Stimulated activated CD8-positive, alpha-beta memory T cell treated with anti-CD3 and anti-CD28 coated beads, Interleukin-15, amount 100 ng/mL, for 1 hour (primary cell): Measurements from ENCODE around the gene SARNP.

Experiments used
- DNase-seq: peaks from one replicate; pipeline ENCODE4 v3.0.0-alpha.2; 2020; ENCODE audit warnings: low read depth

Gene SARNP

GRCh38 chr12:55707841-55708694, 109.5 kb downstream of the SARNP start, which contains the start of gene ITGA7:
TSS of gene ITGA7 (minus strand) at chr12:55707904. CDS start at chr12:55707682, 222 bp downstream.
- DNase-seq: peak; percentile 31
